ENCODE measurements around the gene SPACA6. TPM values are rescaled to one million over a fixed set of nuclear protein-coding genes. Genes with fewer than 3 reads are reported as not detected.
"Not testable (repeated sequence)": the region's sequence is repeated elsewhere in the genome, so short reads cannot be mapped to it uniquely, and the experiment has no call there.

The SPACA6 gene
- total RNA-seq, 3 donors from 2014 or later: 2.9 to 35.5 (median 4.1) TPM

GRCh38 chr19:51737389-51737788 lies 44.3 kb downstream of the SPACA6 start:
- ATAC-seq: no peak

GRCh38 chr19:51737924-51738323 lies 44.8 kb downstream of the SPACA6 start:
- Histone ChIP-seq H3K36me3 (ENCODE audit: low read depth) (no peaks in the 10 kb centered on the region), H3K4me1 (ENCODE audit: low read depth) (no peaks in the 10 kb centered on the region), H3K9me3 (no peaks in the 10 kb centered on the region), H3K4me3 (no peak overlapping the region)
- DNase-seq (no peak), ATAC-seq (no peak)
- no peak for TF ChIP-seq CTCF (IDR thresholded peaks at IDR 0.05)
- intact Hi-C loops (cut with DNase I, micrococcal nuclease): no loop called here

More at GRCh38 chr19:51737389-51737788, 44.3 kb downstream of the SPACA6 start:
- H3K36me3 ChIP-seq (ENCODE audit: low read depth): no peaks in the 10 kb centered on the region
- no peak for DNase-seq
- no peaks in the 10 kb centered on the region for H3K4me1 ChIP-seq (ENCODE audit: low read depth)
- H3K9me3 ChIP-seq: no peaks in the 10 kb centered on the region
- intact Hi-C loops (cut with DNase I, micrococcal nuclease): no loop called here
- TF ChIP-seq CTCF (IDR thresholded peaks at IDR 0.05): no peak
- H3K4me3 ChIP-seq: no peak overlapping the region

GRCh38 chr19:51738523-51738922 lies 45.4 kb downstream of the SPACA6 start:
- H3K9me3 ChIP-seq; DNase-seq; ATAC-seq; intact Hi-C loops (cut with DNase I, micrococcal nuclease); H3K4me1 ChIP-seq (ENCODE audit: low read depth); H3K36me3 ChIP-seq (ENCODE audit: low read depth); H3K4me3 ChIP-seq: not testable (repeated sequence)

GRCh38 chr19:51739466-51740213 lies 46.5 kb downstream of the SPACA6 start:
- TF ChIP-seq CTCF (IDR thresholded peaks at IDR 0.05): no peak
- no peaks in the 10 kb centered on the region for H3K9me3 ChIP-seq
- H3K36me3 ChIP-seq (ENCODE audit: low read depth): no peaks in the 10 kb centered on the region
- H3K4me3 ChIP-seq: no peak overlapping the region
- no peaks in the 10 kb centered on the region for H3K4me1 ChIP-seq (ENCODE audit: low read depth)
- intact Hi-C loops (cut with DNase I, micrococcal nuclease): no loop called here
- ATAC-seq: no peak
- DNase-seq: no peak

GRCh38 chr19:51740356-51740755 lies 47.2 kb downstream of the SPACA6 start:
- no peak for DNase-seq
- H3K9me3 ChIP-seq: no peaks in the 10 kb centered on the region
- H3K4me3 ChIP-seq: no peak overlapping the region
- TF ChIP-seq CTCF (IDR thresholded peaks at IDR 0.05): no peak
- no peaks in the 10 kb centered on the region for H3K4me1 ChIP-seq (ENCODE audit: low read depth)
- intact Hi-C loops (cut with DNase I, micrococcal nuclease): no loop called here
- ATAC-seq: no peak
- no peaks in the 10 kb centered on the region for H3K36me3 ChIP-seq (ENCODE audit: low read depth)

- no peak for TF ChIP-seq CTCF (IDR thresholded peaks at IDR 0.05)
- no peak overlapping the region for H3K4me3 ChIP-seq
- no peaks in the 10 kb centered on the region for H3K4me1 ChIP-seq (ENCODE audit: low read depth)
- H3K36me3 ChIP-seq (ENCODE audit: low read depth): no peaks in the 10 kb centered on the region
- intact Hi-C loops (cut with DNase I, micrococcal nuclease): no loop called here
- no peaks in the 10 kb centered on the region for H3K9me3 ChIP-seq
- DNase-seq (no peak), ATAC-seq (no peak)
Measured at GRCh38 chr19:51742789-51743188, 49.7 kb downstream of the SPACA6 start.

Measured in mucosa of descending colon (tissue), 3 donors.